ENCODE data around the gene RNF25.

RNF25 gene, protein sequence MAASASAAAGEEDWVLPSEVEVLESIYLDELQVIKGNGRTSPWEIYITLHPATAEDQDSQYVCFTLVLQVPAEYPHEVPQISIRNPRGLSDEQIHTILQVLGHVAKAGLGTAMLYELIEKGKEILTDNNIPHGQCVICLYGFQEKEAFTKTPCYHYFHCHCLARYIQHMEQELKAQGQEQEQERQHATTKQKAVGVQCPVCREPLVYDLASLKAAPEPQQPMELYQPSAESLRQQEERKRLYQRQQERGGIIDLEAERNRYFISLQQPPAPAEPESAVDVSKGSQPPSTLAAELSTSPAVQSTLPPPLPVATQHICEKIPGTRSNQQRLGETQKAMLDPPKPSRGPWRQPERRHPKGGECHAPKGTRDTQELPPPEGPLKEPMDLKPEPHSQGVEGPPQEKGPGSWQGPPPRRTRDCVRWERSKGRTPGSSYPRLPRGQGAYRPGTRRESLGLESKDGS
- 13.4 to 35.3 (median 25.4) reads per million in 9 experiments for total RNA-seq

- H3K4me3 Mint-ChIP-seq = peak within 1 kb of the TSS; percentile 96 to 97
- DNase-seq (peak; percentile 71 to 73 (median 72)), ATAC-seq (replicated peaks) (peak; percentile 95)
- no peaks in the 10 kb centered on the region for H3K27me3 Mint-ChIP-seq
- no peaks in the 10 kb centered on the region for H3K9me3 Mint-ChIP-seq
- H3K36me3 Mint-ChIP-seq (ENCODE audit: insufficient read depth) = peaks cover 19% of the 10 kb centered on the region
- peak within 1 kb of the TSS; percentile 97 to 99 for H3K27ac Mint-ChIP-seq
- H3K4me1 Mint-ChIP-seq (ENCODE audit: low read depth in 2 of 2) = peaks cover 16 to 26% of the 10 kb centered on the region in 2 donors
Measured at GRCh38 chr2:218671654-218672566, at the start of gene RNF25, which contains the start of gene STK36. TSS of gene RNF25 (minus strand) at chr2:218672002. CDS start at chr2:218671970, 32 bp downstream. TSS of gene STK36 (plus strand) at chr2:218672086. CDS start at chr2:218672830, 744 bp downstream.

DNA sequence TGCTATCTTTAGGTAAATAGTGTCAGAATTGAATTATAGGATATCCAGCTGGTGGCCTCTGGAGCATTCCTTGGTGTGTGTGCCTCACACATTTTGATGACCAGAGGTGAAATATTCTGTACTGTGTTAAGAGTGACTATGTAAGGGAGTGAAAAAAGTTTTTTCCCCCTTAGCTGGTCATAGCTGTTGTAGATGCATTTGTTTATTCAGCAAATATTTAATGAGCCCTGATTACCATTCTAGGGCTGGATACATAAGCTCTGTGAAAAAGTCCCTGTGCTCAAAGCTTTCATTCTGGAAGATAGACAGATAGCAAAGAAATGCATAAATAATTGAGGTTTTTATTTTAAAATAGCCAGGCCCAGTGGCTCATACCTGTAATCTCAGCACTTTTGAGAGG, 49.7 kb upstream of the RNF25 start:
- Mint-ChIP-seq H3K4me1 (ENCODE audit: low read depth in 2 of 2) (peaks cover 7 to 23% of the 10 kb centered on the region in 2 donors), H3K36me3 (ENCODE audit: insufficient read depth) (peaks cover 7% of the 10 kb centered on the region), H3K27me3 (no peaks in the 10 kb centered on the region)

DNA sequence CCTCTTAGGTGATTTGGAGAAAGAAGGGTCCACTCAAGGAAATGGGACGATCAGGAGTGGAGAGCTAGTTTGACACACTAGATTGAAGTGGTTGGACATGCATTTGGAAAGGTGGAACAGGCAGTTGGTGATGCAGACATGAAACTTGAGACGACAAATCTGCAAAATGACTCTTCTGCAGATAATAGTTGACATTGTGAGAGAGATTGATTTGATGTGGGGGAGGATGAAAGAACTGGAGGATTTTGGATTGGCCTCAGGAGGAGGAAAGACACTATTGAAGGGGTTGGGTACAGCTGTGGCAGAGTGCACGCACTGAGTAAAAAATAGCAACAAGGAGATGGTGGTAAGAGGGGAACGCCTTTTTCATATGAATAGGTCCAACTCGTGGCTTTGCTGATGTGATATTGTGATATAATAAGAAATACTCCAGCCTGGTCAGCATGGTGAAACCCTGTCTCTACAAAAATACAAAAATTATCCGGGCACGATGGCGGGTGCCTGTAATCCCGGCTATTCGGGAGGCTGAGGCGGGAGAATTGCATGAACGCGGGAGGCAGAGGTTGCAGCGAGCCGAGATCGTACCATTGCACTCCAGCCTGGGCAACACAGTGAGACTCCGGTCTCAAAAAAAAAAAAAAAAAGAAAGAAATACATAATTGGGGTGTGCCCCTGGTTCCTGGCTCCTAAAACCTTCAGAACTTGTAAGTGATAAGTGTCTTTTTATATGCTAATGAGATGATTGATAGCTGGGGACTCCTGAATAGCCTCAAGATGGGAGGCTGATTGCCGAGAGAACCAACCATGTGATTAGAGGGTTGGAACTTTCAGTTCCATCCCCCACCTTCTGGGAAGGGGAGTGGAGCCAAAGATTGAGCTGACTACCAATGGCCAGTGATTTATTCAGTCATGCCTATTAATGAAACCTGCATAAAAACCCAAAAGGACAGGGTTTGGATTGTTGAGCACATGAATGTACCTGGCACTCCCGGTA, 48.5 kb upstream of the RNF25 start:
- Mint-ChIP-seq H3K4me1 (ENCODE audit: low read depth in 2 of 2) (peaks cover 7 to 23% of the 10 kb centered on the region in 2 donors), H3K4me3 (no peak overlapping the region), H3K27ac (no peak overlapping the region), H3K27me3 (no peaks in the 10 kb centered on the region), H3K9me3 (no peaks in the 10 kb centered on the region), H3K36me3 (ENCODE audit: insufficient read depth) (peaks cover 7% of the 10 kb centered on the region)
- no peak for ATAC-seq (replicated peaks)
- no peak for DNase-seq

More for the DNA sequence above, 49.7 kb upstream of the RNF25 start:
- H3K27ac Mint-ChIP-seq = no peak overlapping the region
- H3K9me3 Mint-ChIP-seq = no peaks in the 10 kb centered on the region
- no peak for DNase-seq
- no peak overlapping the region for H3K4me3 Mint-ChIP-seq
- ATAC-seq (replicated peaks) = no peak

DNA sequence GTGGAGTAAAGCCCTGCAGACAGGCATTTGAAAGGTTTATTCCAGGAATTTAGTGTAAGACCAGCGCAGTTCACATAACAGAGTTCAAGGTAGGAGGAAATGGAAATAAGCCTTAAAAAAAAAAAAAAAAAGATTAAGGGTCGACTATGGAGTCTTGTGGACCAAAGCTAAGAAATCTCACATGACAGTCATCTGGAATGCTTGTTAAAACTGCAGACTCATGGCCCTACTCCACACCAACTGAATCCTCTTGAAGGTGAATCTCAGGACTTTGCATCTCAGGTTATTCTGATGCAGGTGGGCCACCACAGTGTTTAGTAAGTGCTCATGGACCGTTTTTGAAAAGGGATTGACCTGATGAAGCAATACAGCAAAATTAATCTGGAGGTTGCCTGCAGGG, 47.7 kb upstream of the RNF25 start:
- H3K36me3 Mint-ChIP-seq (ENCODE audit: insufficient read depth) = peaks cover 7% of the 10 kb centered on the region

GRCh38 chr2:218718058-218718457, 46.3 kb upstream of the RNF25 start:
- ATAC-seq (replicated peaks) = no peak
- Mint-ChIP-seq H3K27me3 (no peaks in the 10 kb centered on the region), H3K9me3 (no peaks in the 10 kb centered on the region), H3K27ac (peak overlapping the region in 1 of 2 donors; percentile 36), H3K4me1 (ENCODE audit: low read depth in 2 of 2) (peaks cover 10 to 22% of the 10 kb centered on the region in 2 donors), H3K36me3 (ENCODE audit: insufficient read depth) (peaks cover 7% of the 10 kb centered on the region), H3K4me3 (no peak overlapping the region)
- DNase-seq = no peak

More for the DNA sequence above, 47.7 kb upstream of the RNF25 start:
- ATAC-seq (replicated peaks) = no peak
- Mint-ChIP-seq H3K4me1 (ENCODE audit: low read depth in 2 of 2) (peaks cover 7 to 23% of the 10 kb centered on the region in 2 donors), H3K4me3 (no peak overlapping the region), H3K27ac (no peak overlapping the region), H3K27me3 (no peaks in the 10 kb centered on the region), H3K9me3 (no peaks in the 10 kb centered on the region)
- no peak for DNase-seq

DNA sequence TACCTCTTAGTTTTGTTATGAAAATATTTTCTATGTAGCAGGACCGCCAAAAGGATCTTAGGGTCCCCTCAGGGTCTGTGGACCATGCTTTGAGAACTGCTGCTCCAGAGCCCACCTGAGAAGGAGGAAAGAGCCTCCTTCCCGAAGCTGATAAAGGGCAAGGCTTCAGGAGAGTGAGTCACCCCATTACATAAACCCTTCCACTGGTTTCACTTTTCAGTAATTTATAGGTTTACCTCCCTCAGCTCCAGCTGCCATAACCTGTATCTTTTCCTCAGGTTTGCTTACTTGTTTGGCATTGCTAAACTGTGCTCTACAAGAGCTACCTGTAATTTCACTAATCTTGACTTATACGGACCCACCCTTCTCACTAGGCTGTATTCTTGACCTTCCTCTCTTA, 45.5 kb upstream of the RNF25 start:
- Mint-ChIP-seq H3K9me3 (no peaks in the 10 kb centered on the region), H3K4me1 (ENCODE audit: low read depth in 2 of 2) (peaks cover 7 to 17% of the 10 kb centered on the region in 2 donors), H3K4me3 (no peak overlapping the region), H3K27me3 (no peaks in the 10 kb centered on the region), H3K27ac (no peak overlapping the region), H3K36me3 (ENCODE audit: insufficient read depth) (peaks cover 7% of the 10 kb centered on the region)
- no peak for DNase-seq
- ATAC-seq (replicated peaks) = no peak

- Mint-ChIP-seq H3K36me3 (ENCODE audit: insufficient read depth) (peaks cover 11% of the 10 kb centered on the region), H3K27me3 (no peaks in the 10 kb centered on the region), H3K4me1 (ENCODE audit: low read depth in 2 of 2) (peaks cover 16 to 28% of the 10 kb centered on the region in 2 donors), H3K9me3 (no peaks in the 10 kb centered on the region), H3K27ac (no peak overlapping the region), H3K4me3 (no peak overlapping the region)
- no peak for DNase-seq
- ATAC-seq (replicated peaks) = no peak
Measured at GRCh38 chr2:218716070-218716469, 44.3 kb upstream of the RNF25 start.

DNA sequence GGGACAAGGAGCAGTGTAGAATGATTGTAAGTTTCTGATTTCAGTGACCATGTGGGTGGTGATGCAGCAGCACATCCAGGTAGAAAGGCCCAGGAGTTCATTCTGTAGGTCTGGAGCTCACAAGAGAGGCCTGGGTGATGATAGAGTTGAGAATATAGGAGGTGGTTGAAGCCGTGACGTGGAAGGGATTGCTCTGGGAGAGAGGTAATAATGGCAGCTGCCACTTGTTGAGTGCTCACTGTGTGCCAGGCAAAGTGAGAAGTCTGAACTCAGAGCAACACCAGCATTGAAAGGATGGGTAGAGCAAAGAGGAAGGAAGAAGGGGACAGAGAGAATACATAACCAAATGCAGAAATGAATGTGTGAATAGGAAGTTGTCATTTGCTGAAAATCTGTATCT, 42.1 kb upstream of the RNF25 start:
- no peak overlapping the region for H3K4me3 Mint-ChIP-seq
- DNase-seq (no peak), ATAC-seq (replicated peaks) (no peak)
- H3K27ac Mint-ChIP-seq = no peak overlapping the region
- no peaks in the 10 kb centered on the region for H3K9me3 Mint-ChIP-seq
- H3K36me3 Mint-ChIP-seq (ENCODE audit: insufficient read depth) = peaks cover 14% of the 10 kb centered on the region
- peaks cover 14 to 24% of the 10 kb centered on the region in 2 donors for H3K4me1 Mint-ChIP-seq (ENCODE audit: low read depth in 2 of 2)
- H3K27me3 Mint-ChIP-seq = no peaks in the 10 kb centered on the region

- peaks cover 10% of the 10 kb centered on the region for H3K36me3 Mint-ChIP-seq (ENCODE audit: insufficient read depth)
- ATAC-seq (replicated peaks) (no peak), DNase-seq (no peak)
- H3K4me1 Mint-ChIP-seq (ENCODE audit: low read depth in 2 of 2) = peaks cover 14 to 17% of the 10 kb centered on the region in 2 donors
- H3K4me3 Mint-ChIP-seq = peak overlapping the region; percentile 93 to 98
- peaks cover 0 to 5% of the 10 kb centered on the region in 2 donors for H3K27me3 Mint-ChIP-seq
- peak overlapping the region; percentile 92 to 93 for H3K27ac Mint-ChIP-seq
- H3K9me3 Mint-ChIP-seq = no peaks in the 10 kb centered on the region
Measured at GRCh38 chr2:218711550-218711929, 39.7 kb upstream of the RNF25 start.

- ATAC-seq (replicated peaks) (peak; percentile 95), DNase-seq (peak; percentile 98 to 99 (median 99))
- H3K9me3 Mint-ChIP-seq = no peaks in the 10 kb centered on the region
- peaks cover 0 to 11% of the 10 kb centered on the region in 2 donors for H3K27me3 Mint-ChIP-seq
- peak within 1 kb of the TSS; percentile 93 to 98 for H3K4me3 Mint-ChIP-seq
- H3K4me1 Mint-ChIP-seq (ENCODE audit: low read depth in 2 of 2) = peaks cover 14 to 17% of the 10 kb centered on the region in 2 donors
- peak within 1 kb of the TSS; percentile 92 to 93 for H3K27ac Mint-ChIP-seq
- H3K36me3 Mint-ChIP-seq (ENCODE audit: insufficient read depth) = peaks cover 10% of the 10 kb centered on the region
Measured at GRCh38 chr2:218710687-218711549, 39.1 kb upstream of the RNF25 start, which contains the start of gene TTLL4. TSS of gene TTLL4 (plus strand) at chr2:218710835. CDS start at chr2:218737677, 26,842 bp downstream.

- DNase-seq (no peak), ATAC-seq (replicated peaks) (no peak)
- H3K27me3 Mint-ChIP-seq = peaks cover 0 to 13% of the 10 kb centered on the region in 2 donors
- H3K4me1 Mint-ChIP-seq (ENCODE audit: low read depth in 2 of 2) = peaks cover 14 to 17% of the 10 kb centered on the region in 2 donors
- H3K36me3 Mint-ChIP-seq (ENCODE audit: insufficient read depth) = peaks cover 10% of the 10 kb centered on the region
- H3K4me3 Mint-ChIP-seq = peak overlapping the region; percentile 93 to 98
- H3K9me3 Mint-ChIP-seq = no peaks in the 10 kb centered on the region
- H3K27ac Mint-ChIP-seq = peak overlapping the region; percentile 92 to 93
Measured at GRCh38 chr2:218710334-218710686, 38.5 kb upstream of the RNF25 start.

All from effector memory CD8-positive, alpha-beta T cell (primary cell).